ENCODE data around the gene IL4R. TPM values are rescaled to one million over a fixed set of nuclear protein-coding genes. Genes with fewer than 3 reads are reported as not detected.

IL4R gene
- total RNA-seq, 1 experiment from 2014 or later: 28.9 TPM

DNA sequence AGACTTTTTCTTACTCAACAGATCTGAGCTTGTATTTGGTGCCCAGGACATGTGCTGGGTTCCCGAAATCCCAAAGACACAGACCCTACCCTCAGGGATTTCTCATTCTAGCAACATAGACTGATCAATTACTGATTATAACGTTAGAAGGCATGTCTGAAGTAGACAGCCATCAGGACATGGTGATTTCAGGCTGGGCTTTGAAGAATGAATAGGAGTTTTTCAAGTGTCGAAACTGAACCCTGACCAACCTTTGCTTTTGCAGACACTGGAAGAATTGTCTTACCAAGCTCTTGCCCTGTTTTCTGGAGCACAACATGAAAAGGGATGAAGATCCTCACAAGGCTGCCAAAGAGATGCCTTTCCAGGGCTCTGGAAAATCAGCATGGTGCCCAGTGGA lies 48.2 kb downstream of the IL4R start:
- Histone ChIP-seq H3K36me3 (ENCODE audit: control insufficient read depth, insufficient read depth, low read length) (no peaks in the 10 kb centered on the region), H3K4me1 (ENCODE audit: control insufficient read depth, insufficient read depth, low read length) (no peaks in the 10 kb centered on the region), H3K27ac (ENCODE audit: low read length) (no peak overlapping the region), H3K27me3 (ENCODE audit: control insufficient read depth, insufficient read depth, low read length) (no peaks in the 10 kb centered on the region), H3K4me3 (ENCODE audit: low read depth in 2 of 2, low read length in 2 of 2) (no peak overlapping the region), H3K9me3 (ENCODE audit: control insufficient read depth, insufficient read depth, low read depth, low read length) (no peaks in the 10 kb centered on the region)
- in situ Hi-C loops (cut with HindIII; ENCODE audit: low pct_unique_long_range_greater_than_20kb, low sequenced_read_pairs) (no loop called here), intact Hi-C loops (cut with micrococcal nuclease; ENCODE audit: unreplicated experiment) (no loop called here)
- ChIA-PET CTCF (no interaction called here), POLR2A (interaction anchor here (0.5 kb wide), 1 partner anchor 44 kb away, joined by 3 read pairs; no protein-coding TSS in a partner anchor)
- no peak for DNase-seq (ENCODE audit: low read depth, low spot score)
- TF ChIP-seq POLR2AphosphoS5 (IDR thresholded peaks at IDR 0.05; ENCODE audit: low read depth, low read length): no peak
- no peak for TF ChIP-seq TCF7L2 (IDR thresholded peaks at IDR 0.05; ENCODE audit: low read depth, low read length)
- TF ChIP-seq, protein P1, sequence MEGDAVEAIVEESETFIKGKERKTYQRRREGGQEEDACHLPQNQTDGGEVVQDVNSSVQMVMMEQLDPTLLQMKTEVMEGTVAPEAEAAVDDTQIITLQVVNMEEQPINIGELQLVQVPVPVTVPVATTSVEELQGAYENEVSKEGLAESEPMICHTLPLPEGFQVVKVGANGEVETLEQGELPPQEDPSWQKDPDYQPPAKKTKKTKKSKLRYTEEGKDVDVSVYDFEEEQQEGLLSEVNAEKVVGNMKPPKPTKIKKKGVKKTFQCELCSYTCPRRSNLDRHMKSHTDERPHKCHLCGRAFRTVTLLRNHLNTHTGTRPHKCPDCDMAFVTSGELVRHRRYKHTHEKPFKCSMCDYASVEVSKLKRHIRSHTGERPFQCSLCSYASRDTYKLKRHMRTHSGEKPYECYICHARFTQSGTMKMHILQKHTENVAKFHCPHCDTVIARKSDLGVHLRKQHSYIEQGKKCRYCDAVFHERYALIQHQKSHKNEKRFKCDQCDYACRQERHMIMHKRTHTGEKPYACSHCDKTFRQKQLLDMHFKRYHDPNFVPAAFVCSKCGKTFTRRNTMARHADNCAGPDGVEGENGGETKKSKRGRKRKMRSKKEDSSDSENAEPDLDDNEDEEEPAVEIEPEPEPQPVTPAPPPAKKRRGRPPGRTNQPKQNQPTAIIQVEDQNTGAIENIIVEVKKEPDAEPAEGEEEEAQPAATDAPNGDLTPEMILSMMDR (IDR thresholded peaks at IDR 0.05): no peak
- no peak for TF ChIP-seq SIN3A (IDR thresholded peaks at IDR 0.05; ENCODE audit: borderline replicate concordance, insufficient read depth, low read depth, low read length)
- TF ChIP-seq REST (IDR thresholded peaks at IDR 0.05; ENCODE audit: insufficient read depth in 1 of 2, low read depth in 2 of 2, low read length in 1 of 2): no peak
- no peak for ATAC-seq
- BruUV-seq (replicated peaks): no TSS peak

DNA sequence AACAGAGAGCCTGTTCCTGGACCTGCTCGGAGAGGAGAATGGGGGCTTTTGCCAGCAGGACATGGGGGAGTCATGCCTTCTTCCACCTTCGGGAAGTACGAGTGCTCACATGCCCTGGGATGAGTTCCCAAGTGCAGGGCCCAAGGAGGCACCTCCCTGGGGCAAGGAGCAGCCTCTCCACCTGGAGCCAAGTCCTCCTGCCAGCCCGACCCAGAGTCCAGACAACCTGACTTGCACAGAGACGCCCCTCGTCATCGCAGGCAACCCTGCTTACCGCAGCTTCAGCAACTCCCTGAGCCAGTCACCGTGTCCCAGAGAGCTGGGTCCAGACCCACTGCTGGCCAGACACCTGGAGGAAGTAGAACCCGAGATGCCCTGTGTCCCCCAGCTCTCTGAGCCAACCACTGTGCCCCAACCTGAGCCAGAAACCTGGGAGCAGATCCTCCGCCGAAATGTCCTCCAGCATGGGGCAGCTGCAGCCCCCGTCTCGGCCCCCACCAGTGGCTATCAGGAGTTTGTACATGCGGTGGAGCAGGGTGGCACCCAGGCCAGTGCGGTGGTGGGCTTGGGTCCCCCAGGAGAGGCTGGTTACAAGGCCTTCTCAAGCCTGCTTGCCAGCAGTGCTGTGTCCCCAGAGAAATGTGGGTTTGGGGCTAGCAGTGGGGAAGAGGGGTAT lies 48.9 kb downstream of the IL4R start:
- Histone ChIP-seq H3K4me3 (ENCODE audit: low read depth in 2 of 2, low read length in 2 of 2) (no peak overlapping the region), H3K36me3 (ENCODE audit: control insufficient read depth, insufficient read depth, low read length) (no peaks in the 10 kb centered on the region), H3K27me3 (ENCODE audit: control insufficient read depth, insufficient read depth, low read length) (no peaks in the 10 kb centered on the region), H3K27ac (ENCODE audit: low read length) (no peak overlapping the region), H3K4me1 (ENCODE audit: control insufficient read depth, insufficient read depth, low read length) (peaks cover 3% of the 10 kb centered on the region; the same call in 1 of the 2 replicates), H3K9me3 (ENCODE audit: control insufficient read depth, insufficient read depth, low read depth, low read length) (no peaks in the 10 kb centered on the region)
- no peak for DNase-seq (ENCODE audit: low read depth, low spot score)
- ChIA-PET POLR2A (no interaction called here), CTCF (no interaction called here)
- TF ChIP-seq POLR2AphosphoS5 (IDR thresholded peaks at IDR 0.05; ENCODE audit: low read depth, low read length) (no peak), SIN3A (IDR thresholded peaks at IDR 0.05; ENCODE audit: borderline replicate concordance, insufficient read depth, low read depth, low read length) (no peak), TCF7L2 (IDR thresholded peaks at IDR 0.05; ENCODE audit: low read depth, low read length) (no peak), REST (IDR thresholded peaks at IDR 0.05; ENCODE audit: insufficient read depth in 1 of 2, low read depth in 2 of 2, low read length in 1 of 2) (no peak)
- TF ChIP-seq, protein P1 (IDR thresholded peaks at IDR 0.05): no peak
- BruUV-seq (replicated peaks): TSS peak; percentile 80
- intact Hi-C loops (cut with micrococcal nuclease; ENCODE audit: unreplicated experiment) (no loop called here), in situ Hi-C loops (cut with HindIII; ENCODE audit: low pct_unique_long_range_greater_than_20kb, low sequenced_read_pairs) (no loop called here)
- ATAC-seq: no peak

All from Panc1 (cell line).